Measurements from ENCODE around the gene AGPAT4. TPM values are rescaled to one million over a fixed set of nuclear protein-coding genes. Genes with fewer than 3 reads are reported as not detected.

Gene AGPAT4
- total RNA-seq, 4 donors from 2014 or later: 0.36 to 0.61 (median 0.53) TPM

GRCh38 chr6:161271343-161272030 lies 2.4 kb downstream of the AGPAT4 start:
- Histone ChIP-seq H3K36me3 (no peaks in the 10 kb centered on the region), H3K4me1 (peaks cover 0 to 10% of the 10 kb centered on the region in 2 donors), H3K9me3 (no peaks in the 10 kb centered on the region), H3K27ac (no peak overlapping the region), H3K4me3 (no peak overlapping the region), H3K27me3 (peaks cover 0 to 7% (median 3%) of the 10 kb centered on the region in 3 donors)
- in situ Hi-C loops (cut with MboI; ENCODE audit: low sequenced_read_pairs in 4 of 4): no loop called here
- no peak for ATAC-seq
- DNase-seq: no peak
- TF ChIP-seq CTCF (IDR thresholded peaks at IDR 0.05 in 4 of 5, conservative IDR thresholded peaks at IDR 0.05 in 1 of 5): no peak
- no peak for TF ChIP-seq POLR2A (IDR thresholded peaks at IDR 0.05)
- intact Hi-C loops (cut with DNase I; ENCODE audit: low total_unique reads): no loop called here

- no peak overlapping the region for H3K27ac ChIP-seq
- TF ChIP-seq POLR2A (IDR thresholded peaks at IDR 0.05) (no peak), CTCF (IDR thresholded peaks at IDR 0.05 in 4 of 5, conservative IDR thresholded peaks at IDR 0.05 in 1 of 5) (no peak)
- no peaks in the 10 kb centered on the region for H3K36me3 ChIP-seq
- intact Hi-C loops (cut with DNase I; ENCODE audit: low total_unique reads): no loop called here
- no peak overlapping the region for H3K4me3 ChIP-seq
- DNase-seq: no peak
- H3K9me3 ChIP-seq: no peaks in the 10 kb centered on the region
- ATAC-seq: no peak
- peaks cover 0 to 10% of the 10 kb centered on the region in 2 donors for H3K4me1 ChIP-seq
- H3K27me3 ChIP-seq: peaks cover 0 to 7% (median 0%) of the 10 kb centered on the region in 3 donors
- in situ Hi-C loops (cut with MboI; ENCODE audit: low sequenced_read_pairs in 4 of 4): no loop called here
Observed at GRCh38 chr6:161270116-161270515, 3.7 kb downstream of the AGPAT4 start.

GRCh38 chr6:161269310-161269709 lies 4.6 kb downstream of the AGPAT4 start:
- in situ Hi-C loops (cut with MboI; ENCODE audit: low sequenced_read_pairs in 4 of 4): no loop called here
- H3K9me3 ChIP-seq: no peaks in the 10 kb centered on the region
- no peaks in the 10 kb centered on the region for H3K36me3 ChIP-seq
- TF ChIP-seq POLR2A (IDR thresholded peaks at IDR 0.05): no peak
- no peak for TF ChIP-seq CTCF (IDR thresholded peaks at IDR 0.05 in 4 of 5, conservative IDR thresholded peaks at IDR 0.05 in 1 of 5)
- ATAC-seq (no peak), DNase-seq (no peak)
- peaks cover 0 to 7% (median 0%) of the 10 kb centered on the region in 3 donors for H3K27me3 ChIP-seq
- no peak overlapping the region for H3K4me3 ChIP-seq
- intact Hi-C loops (cut with DNase I; ENCODE audit: low total_unique reads): no loop called here
- H3K27ac ChIP-seq: no peak overlapping the region
- H3K4me1 ChIP-seq: peaks cover 0 to 10% of the 10 kb centered on the region in 2 donors

GRCh38 chr6:161268531-161269210 lies 5.2 kb downstream of the AGPAT4 start:
- in situ Hi-C loops (cut with MboI; ENCODE audit: low sequenced_read_pairs in 4 of 4): no loop called here
- H3K9me3 ChIP-seq: no peaks in the 10 kb centered on the region

More at GRCh38 chr6:161268531-161269210, 5.2 kb downstream of the AGPAT4 start:
- H3K27ac ChIP-seq: no peak overlapping the region
- H3K4me3 ChIP-seq: no peak overlapping the region
- ATAC-seq: no peak
- peaks cover 0 to 4% of the 10 kb centered on the region in 2 donors for H3K4me1 ChIP-seq
- intact Hi-C loops (cut with DNase I; ENCODE audit: low total_unique reads): no loop called here
- DNase-seq: no peak
- TF ChIP-seq CTCF (IDR thresholded peaks at IDR 0.05 in 4 of 5, conservative IDR thresholded peaks at IDR 0.05 in 1 of 5) (no peak), POLR2A (IDR thresholded peaks at IDR 0.05) (no peak)
- peaks cover 0 to 7% (median 0%) of the 10 kb centered on the region in 3 donors for H3K27me3 ChIP-seq
- H3K36me3 ChIP-seq: no peaks in the 10 kb centered on the region
